K562 (cell line): ENCODE results near the gene FIGLA. TPM values are rescaled to one million over a fixed set of nuclear protein-coding genes. Genes with fewer than 3 reads are reported as not detected.

Source experiments
- BRD4 ChIP-seq: fragments of 200-600 bp; sonication (generic); IDR thresholded peaks from 2 replicates; pipeline ENCODE4 v1.6.1; 2017; ENCODE audit warnings: inconsistent platforms
- CLOCK ChIP-seq: fragments of 250-450 bp; sonication (Bioruptor Pico); IDR thresholded peaks from 2 replicates; pipeline ENCODE4 v1.4.0; 2020; ENCODE audit warnings: mild to moderate bottlenecking, moderate library complexity, borderline replicate concordance
- CTBP1 ChIP-seq: fragments of 450-650 bp; IDR thresholded peaks from 2 replicates; pipeline ENCODE4 v1.6.1; 2016; ENCODE audit warnings: borderline replicate concordance
- DEAF1 ChIP-seq: fragments of 450-650 bp; formaldehyde crosslinking; IDR thresholded peaks from 2 replicates; pipeline ENCODE4 v1.4.0; 2020; ENCODE audit warnings: mild to moderate bottlenecking, moderate library complexity
- GTF2B ChIP-seq: IDR thresholded peaks from 2 replicates; pipeline ENCODE4 v1.6.1; 2011; ENCODE audit not compliant: insufficient read length; ENCODE audit errors: extremely low read depth
- HNRNPL ChIP-seq: fragments of 200-400 bp; formaldehyde crosslinking; IDR thresholded peaks from 2 replicates; pipeline ENCODE4 v1.6.1; 2017; ENCODE audit warnings: low read depth, mild to moderate bottlenecking, low read length
- JUND ChIP-seq, 2 experiments: IDR thresholded peaks; 2 replicates in 1 of 2; 3 replicates in 1 of 2; pipeline ENCODE4 v1.6.1; 2011; ENCODE audit warnings: borderline replicate concordance in 2 of 2, low read depth in 2 of 2, low read length in 2 of 2, improper control_type of control experiment in 1 of 2, missing biosample characterization in 1 of 2, missing genetic modification characterization in 1 of 2, missing genetic modification reagents in 1 of 2
- KDM2B ChIP-seq: fragments of 250-450 bp; sonication (Bioruptor Pico); IDR thresholded peaks from 2 replicates; pipeline ENCODE4 v1.8.0; 2021; ENCODE audit warnings: mild to moderate bottlenecking, moderate library complexity
- NKRF ChIP-seq: fragments of 450-650 bp; IDR thresholded peaks from 2 replicates; pipeline ENCODE4 v1.6.1; 2016; ENCODE audit warnings: borderline replicate concordance
- SMARCA4 ChIP-seq: fragments of 450-650 bp; IDR thresholded peaks from 2 replicates; pipeline ENCODE4 v1.6.1; 2016
- TAF1 ChIP-seq: IDR thresholded peaks from 2 replicates; pipeline ENCODE4 v1.6.1; 2011; ENCODE audit warnings: mild to moderate bottlenecking, low read length, moderate library complexity; ENCODE audit not compliant: insufficient read depth, control insufficient read depth, severe bottlenecking; ENCODE audit errors: extremely low read depth
- TARDBP ChIP-seq: fragments of 450-650 bp; IDR thresholded peaks from 2 replicates; pipeline ENCODE4 v1.6.1; 2016
- ZBTB5 ChIP-seq: fragments of 450-650 bp; IDR thresholded peaks from 2 replicates; pipeline ENCODE4 v1.6.1; 2017; ENCODE audit warnings: antibody characterized with exemption
- ZFP36 ChIP-seq: fragments of 150-350 bp; IDR thresholded peaks from 2 replicates; pipeline ENCODE4 v1.6.1; 2018; ENCODE audit warnings: low read length, low read depth; ENCODE audit not compliant: partially characterized antibody
- ZNF197 ChIP-seq: fragments of 200-800 bp; sonication (Bioruptor generic); IDR thresholded peaks from 2 replicates; pipeline ENCODE4 v1.6.1; 2016; ENCODE audit warnings: low read depth, missing genetic modification characterization, missing compliant biosample characterization
- ZNF41 ChIP-seq: fragments of 250-450 bp; sonication (Bioruptor Pico); conservative IDR thresholded peaks from 2 replicates; pipeline ENCODE4 v1.4.0; 2020; ENCODE audit warnings: mild to moderate bottlenecking
- ZNF785 ChIP-seq: fragments of 250-450 bp; sonication (Bioruptor Pico); IDR thresholded peaks from 2 replicates; pipeline ENCODE4 v1.4.0; 2020; ENCODE audit warnings: mild to moderate bottlenecking
- polyA plus RNA-seq, 8 experiments: library from polyadenylated mRNA; depleted of rRNA in 4 of 8; stranded (reverse) in 5 of 8; unstranded in 3 of 8; fragments of >200 nt; fragmentation: Nextera tagmentation in 2 of 8; fragmentation: Illumina TruSeq in 1 of 8; extraction: Ambion mirVana in 2 of 8; extraction: Trizol in 1 of 8; gene quantifications; 2 replicates each; pipeline versions ENCODE4 v1.2.1 to v1.2.3, GENCODE V29; 2011 to 2014; ENCODE audit warnings: inconsistent platforms in 1 of 8, missing spikeins in 1 of 8
- total RNA-seq, 7 experiments: library from RNA; depleted of rRNA in 6 of 7; stranded (reverse); fragments of >200 nt in 6 of 7; fragmentation: Illumina TruSeq in 2 of 7; extraction: Trizol in 2 of 7; gene quantifications; 2 replicates each; pipeline versions ENCODE4 v1.2.1 to v1.2.3, GENCODE V29; 2011 to 2021; ENCODE audit warnings: low replicate concordance in 1 of 7

Gene FIGLA
- total and polyA plus RNA-seq, 9 of the 15 experiments (the other 6 are each of a cell fraction or from before 2014, with no cell fraction given), result not detected

GRCh38 chr2:70767699-70768589, 22.5 kb downstream of the FIGLA start, which contains the start of gene ADD2 (continued):
- TF ChIP-seq ZBTB5, result no peak
- no peak for TF ChIP-seq ZNF41 (CRISPR knock-in tag)
- no peak for TF ChIP-seq GTF2B
- no peak for TF ChIP-seq ZFP36
- peak; percentile 67; the same call in 1 of the 2 replicates for TF ChIP-seq KDM2B
- no peak for TF ChIP-seq DEAF1 (CRISPR knock-in tag)
- TF ChIP-seq CLOCK (CRISPR knock-in tag), result no peak
- TF ChIP-seq ZNF785 (CRISPR knock-in tag), result no peak
- TF ChIP-seq ZNF197 (CRISPR knock-in tag), result no peak
- no peak for TF ChIP-seq BRD4
- peak; percentile 55; the same call in 1 of the 2 replicates for TF ChIP-seq CTBP1
- peak; percentile 60; the same call in 1 of the 2 replicates for TF ChIP-seq HNRNPL
- 0 out of 2 replicates have a peak, but pooled peaks have one; percentile 22 for TF ChIP-seq JUND (IDR thresholded peaks at IDR 0.05; ENCODE audit: borderline replicate concordance, low read depth, low read length)
- TF ChIP-seq JUND (tag; IDR thresholded peaks at IDR 0.05; ENCODE audit: borderline replicate concordance, low read depth, low read length), result no peak; the same call in 2 of the 3 replicates
- TF ChIP-seq SMARCA4, result 0 out of 2 replicates have a peak, but pooled peaks have one; percentile 13
- no peak; the same call in 1 of the 2 replicates for TF ChIP-seq NKRF
- TF ChIP-seq TAF1, result peak; percentile 62
- no peak for TF ChIP-seq TARDBP
